ENCODE data around the gene MGRN1.

GRCh38 chr16:4588386-4588785, 36.2 kb upstream of the MGRN1 start:
- TF ChIP-seq CTCF (IDR thresholded peaks at IDR 0.05) (no peak), POLR2A (IDR thresholded peaks at IDR 0.05) (no peak)
